HG03097 (cell line): ENCODE results near the gene CTNNA2.

ENCODE experiments used
- ATAC-seq: cut with Tn5 transposase; IDR thresholded peaks from one replicate; pipeline ENCODE4 v1.9.1; 2021; ENCODE audit not compliant: unreplicated experiment, low FRiP score

The CTNNA2 gene

DNA sequence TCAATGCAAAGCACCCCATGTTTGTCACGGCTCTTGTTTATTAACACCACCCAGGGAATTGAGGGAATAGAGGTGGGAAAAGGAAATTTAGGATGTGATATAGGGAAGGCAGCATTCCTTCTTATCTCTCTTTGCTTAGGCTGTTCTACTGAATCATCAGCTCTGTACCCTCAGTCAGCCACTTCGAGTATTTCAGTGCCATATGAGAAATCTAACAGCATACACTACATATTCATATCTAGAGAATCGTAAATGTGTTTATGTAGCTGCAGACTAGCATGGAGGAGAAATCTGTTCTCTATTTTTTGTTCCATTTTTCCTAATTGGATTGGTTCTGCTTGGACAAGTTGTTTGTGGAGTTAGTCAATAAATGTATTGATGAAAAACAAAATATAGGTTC, 187.8 kb downstream of the CTNNA2 start:
- ATAC-seq: no peak

GRCh38 chr2:79702905-79703304, 190.1 kb downstream of the CTNNA2 start:
- no peak for ATAC-seq

- ATAC-seq: no peak
Observed at GRCh38 chr2:79711098-79711497, 198.2 kb downstream of the CTNNA2 start.

DNA sequence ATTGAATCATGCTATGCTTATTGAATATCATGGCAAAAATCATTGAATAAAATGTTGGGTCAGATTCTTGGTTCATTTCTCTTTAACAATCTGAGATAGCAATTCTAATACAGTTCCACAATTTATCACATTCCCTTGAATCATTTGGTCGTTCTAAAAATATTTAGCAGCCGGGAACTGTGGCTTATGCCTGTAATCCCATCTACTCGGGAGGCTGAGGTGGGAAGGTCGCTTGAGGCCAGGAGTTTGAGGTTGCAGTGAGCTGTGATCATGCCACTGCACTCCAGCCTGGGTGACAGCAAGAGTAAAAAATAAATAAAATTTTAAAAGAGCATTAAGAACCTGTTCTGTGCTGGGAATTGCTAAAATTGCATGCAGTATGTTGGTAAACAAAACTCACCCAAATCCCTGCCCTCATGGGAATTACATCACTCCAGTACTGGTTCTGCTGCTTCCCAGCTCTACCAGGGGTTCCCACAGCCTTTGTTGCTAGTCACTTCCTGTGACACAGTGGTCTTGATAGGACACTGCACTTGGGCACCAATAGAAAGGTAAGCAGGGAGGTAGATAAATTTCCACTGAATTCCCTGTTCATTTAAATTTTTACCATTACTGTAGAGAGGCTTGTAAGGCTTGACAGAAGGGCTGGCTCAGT, 200.4 kb downstream of the CTNNA2 start:
- no peak for ATAC-seq

DNA sequence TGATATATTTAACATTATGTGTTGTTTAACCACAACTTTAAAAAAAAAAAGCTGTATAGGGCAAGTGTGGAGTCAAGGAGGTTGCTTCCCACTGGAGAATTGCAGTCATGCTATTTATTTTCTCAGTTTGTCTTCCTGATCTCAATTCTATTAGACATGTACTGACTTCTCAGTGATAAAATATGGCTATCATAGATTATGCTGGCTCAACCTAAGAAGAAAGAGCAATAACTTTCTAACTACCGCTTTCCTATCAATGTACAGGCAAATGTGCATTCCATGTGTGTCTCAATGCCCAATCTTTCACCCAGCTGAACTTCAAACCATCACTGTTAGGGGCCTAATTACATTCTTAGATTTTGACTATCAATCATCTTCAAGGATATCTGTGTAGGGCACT, 201.4 kb downstream of the CTNNA2 start:
- no peak for ATAC-seq

DNA sequence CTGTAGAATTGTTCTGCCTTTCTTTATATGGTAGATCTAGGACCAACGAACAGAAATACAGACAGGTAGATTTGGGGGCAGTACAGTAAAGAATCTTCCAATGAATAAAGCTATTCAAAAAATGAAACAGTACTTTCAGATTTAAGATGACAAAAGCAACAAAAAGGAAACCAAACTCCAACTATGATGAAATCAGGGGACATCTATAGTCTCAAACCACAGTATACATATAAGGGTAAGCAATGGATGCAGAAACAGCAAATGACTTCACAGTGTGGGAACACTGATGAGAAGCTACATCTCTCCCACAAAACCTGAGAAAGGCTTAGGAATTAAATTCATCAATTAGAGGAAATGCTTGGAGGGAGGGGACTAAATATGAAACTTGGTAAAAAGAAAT, 202.5 kb downstream of the CTNNA2 start:
- no peak for ATAC-seq

DNA sequence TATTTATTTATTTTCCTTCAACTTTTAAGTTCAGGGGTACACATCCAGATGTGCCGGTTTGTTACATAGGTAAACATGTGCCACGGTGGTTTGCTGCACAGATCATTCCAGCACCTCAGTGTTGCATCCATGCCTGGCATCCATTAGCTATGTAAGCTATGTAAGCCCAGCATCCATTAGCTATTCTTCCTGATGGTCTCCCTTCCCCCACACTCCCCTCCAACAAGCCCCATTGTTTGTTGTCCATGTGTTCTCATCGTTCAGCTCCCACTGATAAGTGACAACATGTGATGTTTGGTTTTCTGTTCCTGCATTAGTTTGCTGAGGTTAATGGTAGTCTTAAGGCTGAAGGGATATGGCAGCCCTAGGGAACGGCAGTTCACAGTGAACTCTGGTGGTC, 203.4 kb downstream of the CTNNA2 start:
- no peak for ATAC-seq

DNA sequence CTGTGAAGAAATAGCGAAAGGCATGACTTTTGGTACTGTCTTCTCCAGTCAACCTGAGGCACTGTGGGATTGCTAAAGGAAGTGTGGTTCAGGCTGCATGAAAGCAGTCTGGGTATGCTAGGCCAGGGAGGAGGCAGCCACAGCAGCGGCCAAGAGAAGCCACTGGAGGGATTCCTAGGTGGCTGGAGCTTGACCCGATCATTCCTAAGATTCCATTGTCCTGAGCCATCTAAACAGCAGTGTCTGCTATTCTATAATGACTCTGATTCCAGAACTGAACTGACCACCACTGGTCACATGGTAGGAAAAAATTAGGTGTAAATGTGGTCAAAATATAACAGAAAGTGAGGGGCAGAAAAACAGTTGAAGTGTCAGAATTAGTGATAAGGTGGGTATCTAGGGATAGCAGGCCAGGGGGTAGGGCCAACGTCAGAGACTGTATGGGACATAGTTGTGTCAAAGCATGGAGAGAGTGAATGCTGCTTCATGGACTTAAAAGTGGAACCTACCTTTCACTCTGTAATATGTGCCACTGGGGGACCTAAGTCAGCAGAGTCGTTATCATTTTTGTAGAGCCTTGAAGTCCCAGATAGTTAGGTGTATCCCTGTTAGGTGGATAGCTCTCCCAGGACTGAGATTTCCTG, 204.6 kb downstream of the CTNNA2 start:
- no peak for ATAC-seq

DNA sequence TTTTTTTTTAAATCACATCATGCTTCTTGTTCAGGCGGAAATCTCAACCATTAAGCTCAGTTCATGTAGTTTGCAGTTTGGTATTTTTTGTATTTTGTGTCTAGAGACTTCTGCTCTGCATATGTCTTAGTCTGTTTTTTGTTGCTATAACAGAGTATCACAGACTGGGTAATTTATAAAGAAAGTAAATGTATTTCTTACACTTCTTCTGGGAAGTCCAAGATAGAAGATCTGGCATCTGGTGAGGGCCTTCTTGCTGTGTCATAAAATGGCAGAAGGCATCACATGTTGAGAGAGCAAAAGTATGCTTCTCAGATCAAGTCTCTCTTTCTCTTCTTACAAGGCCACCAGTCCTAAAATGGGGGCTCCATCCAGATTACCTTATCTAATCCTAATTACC, 208.2 kb downstream of the CTNNA2 start:
- no peak for ATAC-seq

GRCh38 chr2:79721966-79722365, 209.1 kb downstream of the CTNNA2 start:
- no peak for ATAC-seq

GRCh38 chr2:79723830-79724229, 211.0 kb downstream of the CTNNA2 start:
- ATAC-seq: no peak

- no peak for ATAC-seq
Observed at GRCh38 chr2:79729532-79729931, 216.7 kb downstream of the CTNNA2 start.

DNA sequence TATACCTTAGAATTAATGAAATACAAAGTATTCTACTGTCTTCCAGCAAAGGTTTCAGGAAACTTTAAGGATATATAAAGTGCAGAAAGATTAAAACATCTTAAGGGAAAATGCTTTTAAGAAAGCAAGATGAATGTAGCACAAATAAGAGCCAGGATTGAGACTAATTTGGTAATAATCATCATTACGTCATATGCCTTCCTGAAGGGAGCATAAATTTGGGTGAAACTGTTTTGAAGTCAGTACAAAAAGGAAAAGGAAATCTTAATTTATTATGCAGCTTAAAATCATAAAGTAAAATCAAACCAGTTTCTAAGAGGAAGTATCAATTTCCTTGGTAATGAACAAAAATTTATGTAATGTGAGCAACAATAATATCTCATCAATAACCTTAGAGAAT, 221.7 kb downstream of the CTNNA2 start:
- no peak for ATAC-seq

DNA sequence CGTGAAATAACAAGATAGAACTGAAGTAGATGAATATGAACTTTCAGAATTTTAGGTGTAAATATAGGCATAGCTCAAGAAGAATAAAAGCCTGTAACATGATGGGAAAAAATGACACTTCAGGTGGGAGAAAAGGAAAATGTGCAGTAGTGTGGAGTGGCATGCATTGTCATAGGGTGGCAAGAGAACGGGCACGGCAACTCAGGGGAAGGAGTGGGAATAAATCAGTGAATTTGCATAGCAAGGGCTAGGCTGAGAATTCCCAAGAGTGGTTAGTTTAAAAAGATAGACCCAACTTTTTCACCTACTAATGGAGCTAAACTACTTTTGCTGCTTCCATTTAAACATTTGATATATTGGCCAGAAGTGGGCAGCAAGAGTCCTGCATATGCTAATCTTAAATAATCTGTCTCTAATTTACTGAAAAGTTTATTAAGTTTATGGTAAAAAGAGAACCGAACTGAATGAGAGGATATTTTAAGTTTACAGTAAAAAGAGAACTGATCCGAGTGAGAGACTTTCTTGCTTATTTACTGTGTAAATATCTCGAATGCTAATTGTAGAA, 228.1 kb downstream of the CTNNA2 start:
- ATAC-seq: no peak

DNA sequence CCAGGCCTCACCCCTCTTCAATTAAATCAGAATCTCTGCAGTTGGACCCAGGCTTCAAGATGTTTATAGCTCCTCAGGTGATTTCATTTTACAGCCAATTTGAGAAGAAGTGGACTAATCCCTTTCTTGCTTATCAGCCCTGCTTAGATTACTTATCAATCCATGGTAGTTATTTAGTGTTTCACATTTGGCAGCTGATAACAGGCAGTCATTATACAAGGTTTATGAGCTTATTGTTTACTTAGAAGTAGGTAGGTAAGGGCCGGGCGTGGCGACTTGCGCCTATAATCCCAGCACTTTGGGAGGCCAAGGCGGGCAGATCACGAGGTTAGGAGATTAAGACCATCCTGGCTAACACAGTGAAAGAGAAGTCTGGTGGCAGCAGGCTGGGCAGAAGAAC, 237.5 kb downstream of the CTNNA2 start:
- no peak for ATAC-seq

DNA sequence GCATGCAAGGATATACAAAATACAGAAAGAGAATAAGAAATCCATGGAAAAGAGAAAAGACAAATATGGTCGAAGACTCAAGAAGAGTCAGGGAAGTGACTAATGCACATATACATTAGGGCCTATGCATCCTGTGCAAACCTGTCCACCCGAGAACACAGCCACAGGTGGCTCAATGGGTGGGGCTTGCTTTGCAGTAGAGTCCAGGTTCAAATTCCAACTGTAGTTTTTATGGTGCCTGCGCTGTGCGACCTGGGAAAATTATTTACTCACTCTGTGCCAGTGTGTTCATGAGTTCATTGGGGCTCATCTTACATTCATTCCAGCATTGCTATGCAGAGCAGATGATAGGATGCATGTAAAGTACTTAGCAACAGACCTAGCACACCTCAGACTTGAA, 244.7 kb downstream of the CTNNA2 start:
- no peak for ATAC-seq

DNA sequence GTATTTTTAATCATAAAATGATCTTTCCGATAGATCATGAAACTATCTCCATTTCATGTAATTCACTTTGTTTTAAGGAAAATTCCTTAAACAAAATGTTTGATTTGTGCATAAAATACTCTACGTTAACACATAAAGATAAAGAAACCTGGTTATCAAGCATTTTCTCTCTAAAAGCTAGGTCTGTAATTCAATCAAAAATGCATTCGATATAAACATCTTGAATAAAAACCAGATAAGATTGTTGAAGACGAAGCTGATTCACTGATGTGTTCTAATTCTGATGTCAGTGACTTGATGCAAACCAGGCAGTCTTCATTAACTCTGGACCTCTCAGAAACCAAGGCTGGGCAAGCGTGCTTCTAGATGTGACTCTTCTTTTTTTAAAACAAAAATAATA, 245.2 kb downstream of the CTNNA2 start:
- no peak for ATAC-seq

GRCh38 chr2:79758749-79759282, 246.0 kb downstream of the CTNNA2 start:
- no peak for ATAC-seq

DNA sequence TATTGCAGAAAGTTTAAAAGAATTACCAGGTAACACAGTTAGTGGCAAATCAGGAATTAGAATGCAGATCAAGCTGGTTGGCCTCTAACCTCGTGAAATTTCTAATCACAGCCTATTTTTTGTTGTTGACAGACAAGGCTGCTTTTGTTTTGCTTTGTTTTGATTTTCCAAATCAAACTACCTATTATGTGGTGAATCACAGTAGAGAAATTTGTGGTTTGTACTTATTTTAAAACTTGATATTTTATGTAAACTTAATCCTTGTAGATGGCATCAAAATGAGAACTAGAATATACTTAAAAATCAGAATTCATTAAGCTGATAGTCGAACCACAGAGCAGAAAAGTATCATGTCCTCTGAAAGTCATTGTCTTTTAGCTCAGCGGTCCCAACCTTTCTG, 258.1 kb downstream of the CTNNA2 start:
- ATAC-seq: no peak

- ATAC-seq: no peak
Observed at GRCh38 chr2:79771493-79771892, 258.6 kb downstream of the CTNNA2 start.

DNA sequence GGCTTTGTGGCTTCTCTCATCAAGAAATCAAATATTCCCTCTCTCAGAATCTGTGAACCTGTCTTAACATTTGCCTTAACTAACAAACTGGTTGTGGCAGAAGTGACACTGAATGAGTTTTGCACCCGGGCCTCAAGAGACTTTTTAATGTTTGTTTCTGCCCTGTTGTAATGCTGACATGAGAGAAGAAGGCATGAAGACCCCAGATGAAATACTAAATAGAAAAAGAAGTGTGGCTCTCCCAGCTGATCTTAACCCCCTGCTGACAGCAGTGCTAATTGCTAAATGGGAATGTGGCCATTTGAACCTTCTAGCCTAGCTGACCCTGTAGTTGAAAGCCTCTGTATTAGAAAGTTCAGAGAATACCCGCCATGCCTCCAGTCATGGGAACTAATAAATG, 261.2 kb downstream of the CTNNA2 start:
- ATAC-seq: no peak

- no peak for ATAC-seq
Observed at GRCh38 chr2:79776461-79776860, 263.6 kb downstream of the CTNNA2 start.
